H9 (cell line): ENCODE data around the gene TSC22D1. TPM values are rescaled to one million over a fixed set of nuclear protein-coding genes. Genes with fewer than 3 reads are reported as not detected.

Experiments
- DNase-seq: peaks from one replicate; pipeline ENCODE4 v3.0.0-alpha.2; 2017
- H2AFZ ChIP-seq: one replicate; pipeline ENCODE4 v1.6.1; 2013; ENCODE audit warnings: mild to moderate bottlenecking, low read length, control low read depth, moderate library complexity
- H2AK5ac ChIP-seq: 2 replicates; pipeline ENCODE4 v1.6.1; 2013; ENCODE audit warnings: low read length, control low read depth, mixed read lengths; ENCODE audit not compliant: insufficient read length
- H2BK120ac ChIP-seq: one replicate; pipeline ENCODE4 v1.6.1; 2013; ENCODE audit warnings: low read depth, mild to moderate bottlenecking, low read length, control low read depth, inconsistent platforms; ENCODE audit not compliant: poor library complexity, severe bottlenecking
- H2BK12ac ChIP-seq: 2 replicates; pipeline ENCODE4 v1.6.1; 2013; ENCODE audit warnings: low read length, control low read depth, mixed read lengths, low read depth; ENCODE audit not compliant: insufficient read length
- H2BK15ac ChIP-seq: 2 replicates; pipeline ENCODE4 v1.6.1; 2013; ENCODE audit warnings: low read depth, low read length, control low read depth
- H2BK20ac ChIP-seq: one replicate; pipeline ENCODE4 v1.6.1; 2013; ENCODE audit warnings: low read depth, mild to moderate bottlenecking, low read length, control low read depth, inconsistent platforms; ENCODE audit not compliant: poor library complexity, severe bottlenecking
- H2BK5ac ChIP-seq: 2 replicates; pipeline ENCODE4 v1.6.1; 2013; ENCODE audit warnings: low read length, control low read depth, mixed read lengths; ENCODE audit not compliant: insufficient read length
- H3K14ac ChIP-seq: 2 replicates; pipeline ENCODE4 v1.6.1; 2013; ENCODE audit warnings: low read length, control low read depth; ENCODE audit not compliant: insufficient read depth
- H3K18ac ChIP-seq: 2 replicates; pipeline ENCODE4 v1.6.1; 2013; ENCODE audit warnings: low read depth, mild to moderate bottlenecking, mixed read lengths, low read length, control low read depth; ENCODE audit not compliant: insufficient read length
- H3K23ac ChIP-seq: 2 replicates; pipeline ENCODE4 v1.6.1; 2013; ENCODE audit warnings: low read length, control low read depth, mixed read lengths, low read depth; ENCODE audit not compliant: insufficient read length
- H3K23me2 ChIP-seq: 2 replicates; pipeline ENCODE4 v1.6.1; 2013; ENCODE audit warnings: low read depth, mild to moderate bottlenecking, mixed read lengths, low read length, control low read depth; ENCODE audit not compliant: insufficient read length, poor library complexity, severe bottlenecking
- H3K27ac ChIP-seq: 2 replicates; pipeline ENCODE4 v1.5.1; 2013; ENCODE audit warnings: low read length, control low read depth, mixed read lengths, low read depth; ENCODE audit not compliant: insufficient read length
- H3K27me3 ChIP-seq: 2 replicates; pipeline ENCODE4 v1.6.1; 2013; ENCODE audit warnings: low read length, control low read depth, inconsistent platforms; ENCODE audit not compliant: insufficient read depth
- H3K4ac ChIP-seq: 2 replicates; pipeline ENCODE4 v1.6.1; 2013; ENCODE audit warnings: low read depth, mild to moderate bottlenecking, control low read depth, inconsistent platforms, low read length, moderate library complexity
- H3K4me1 ChIP-seq: 2 replicates; pipeline ENCODE4 v1.6.1; 2013; ENCODE audit warnings: low read length, control low read depth, inconsistent platforms; ENCODE audit not compliant: insufficient read depth
- H3K4me2 ChIP-seq: 2 replicates; pipeline ENCODE4 v1.6.1; 2013; ENCODE audit warnings: low read length, control low read depth, mixed read lengths; ENCODE audit not compliant: insufficient read length, insufficient read depth
- H3K56ac ChIP-seq: 2 replicates; pipeline ENCODE4 v1.6.1; 2013; ENCODE audit warnings: low read depth, mild to moderate bottlenecking, mixed read lengths, low read length, control low read depth; ENCODE audit not compliant: insufficient read length
- H3K79me1 ChIP-seq: 2 replicates; pipeline ENCODE4 v1.6.1; 2013; ENCODE audit warnings: low read depth, mild to moderate bottlenecking, moderate library complexity, low read length, control low read depth, inconsistent platforms; ENCODE audit not compliant: insufficient read depth, poor library complexity, severe bottlenecking
- H3K79me2 ChIP-seq: 2 replicates; pipeline ENCODE4 v1.6.1; 2013; ENCODE audit warnings: low read length, control low read depth, inconsistent platforms; ENCODE audit not compliant: insufficient read depth
- H3K9ac ChIP-seq: 2 replicates; pipeline ENCODE4 v1.6.1; 2013; ENCODE audit warnings: low read length, control low read depth, mixed read lengths; ENCODE audit not compliant: insufficient read length; ENCODE audit errors: extremely low read depth
- H3K9me3 ChIP-seq: one replicate; pipeline ENCODE4 v1.6.1; 2013; ENCODE audit warnings: low read depth, low read length, inconsistent platforms; ENCODE audit not compliant: control insufficient read depth
- H3T11ph ChIP-seq: one replicate; pipeline ENCODE4 v1.6.1; 2013; ENCODE audit warnings: mild to moderate bottlenecking, low read length, control low read depth, inconsistent platforms
- H4K20me1 ChIP-seq: one replicate; pipeline ENCODE4 v1.6.1; 2013; ENCODE audit not compliant: control insufficient read depth, insufficient read length, insufficient read depth
- H4K5ac ChIP-seq: 2 replicates; pipeline ENCODE4 v1.6.1; 2013; ENCODE audit warnings: low read depth, mild to moderate bottlenecking, mixed read lengths, low read length, control low read depth; ENCODE audit not compliant: insufficient read length
- H4K8ac ChIP-seq: replicated peaks from 2 replicates; pipeline ENCODE4 v1.6.1; 2013; ENCODE audit warnings: low read length, control low read depth, mixed read lengths, low read depth; ENCODE audit not compliant: insufficient read length
- H4K91ac ChIP-seq: 2 replicates; pipeline ENCODE4 v1.6.1; 2013; ENCODE audit warnings: low read depth, mild to moderate bottlenecking, moderate library complexity, mixed read lengths, low read length, control low read depth; ENCODE audit not compliant: insufficient read length
- H3K27ac Mint-ChIP-seq, 3 experiments: 2 replicates in 2 of 3; 3 replicates in 1 of 3; pipeline ENCODE4 v1.8.0; 2020 to 2021; ENCODE audit warnings: mixed read lengths in 3 of 3, mild to moderate bottlenecking in 1 of 3, moderate library complexity in 1 of 3
- H3K27me3 Mint-ChIP-seq: 2 replicates; pipeline ENCODE4 v1.8.0; 2021; ENCODE audit warnings: low read depth, mild to moderate bottlenecking, moderate library complexity, mixed read lengths
- H3K36me3 Mint-ChIP-seq, 3 experiments: 2 replicates in 2 of 3; 3 replicates in 1 of 3; pipeline ENCODE4 v1.8.0; 2020 to 2021; ENCODE audit warnings: low read depth in 3 of 3, mixed read lengths in 3 of 3; ENCODE audit not compliant: insufficient read depth in 1 of 3
- H3K4me1 Mint-ChIP-seq, 2 experiments: 2 replicates each; pipeline ENCODE4 v1.8.0; 2020; ENCODE audit warnings: mixed read lengths in 2 of 2
- H3K4me3 Mint-ChIP-seq, 2 experiments: 2 replicates in 1 of 2; 3 replicates in 1 of 2; pipeline ENCODE4 v1.8.0; 2020 to 2021; ENCODE audit warnings: mild to moderate bottlenecking in 2 of 2, mixed read lengths in 2 of 2, moderate library complexity in 1 of 2
- H3K9me3 Mint-ChIP-seq, 2 experiments: 2 replicates in 1 of 2; 3 replicates in 1 of 2; pipeline ENCODE4 v1.8.0; 2020; ENCODE audit warnings: mild to moderate bottlenecking in 2 of 2, mixed read lengths in 2 of 2, moderate library complexity in 1 of 2
- CTCF ChIP-seq: fragments of 200-600 bp; sonication (generic); conservative IDR thresholded peaks from 3 replicates; pipeline ENCODE4 v1.8.0; 2021; ENCODE audit warnings: antibody characterized with exemption, mild to moderate bottlenecking
- WGBS: extraction: QIAGEN DNeasy Blood & Tissue Kit; methylation state at CpG from one replicate; pipeline ENCODE4 v1.1.7; 2013; ENCODE audit warnings: missing lambda C conversion rate, low lambda C conversion rate, mixed read lengths; ENCODE audit not compliant: insufficient read length; ENCODE audit errors: extremely low coverage; 5-methylcytosine and 5-hydroxymethylcytosine counted together
- total RNA-seq: library from RNA; stranded (reverse); gene quantifications from 2 replicates; pipeline ENCODE4 v1.2.1, GENCODE V29; 2021

The TSC22D1 gene
- total RNA-seq, 1 experiment from 2014 or later: 76.7 TPM

GRCh38 chr13:44573790-44574465 lies 2.2 kb downstream of the TSC22D1 start:
- Histone ChIP-seq H3K27ac (no peak overlapping the region), H4K5ac (no peak overlapping the region), H3K23me2 (peaks cover 13% of the 10 kb centered on the region), H3T11ph (no peak overlapping the region), H2BK20ac (no peak overlapping the region), H3K4me1 (peaks cover 6% of the 10 kb centered on the region; the same call in 1 of the 2 replicates), H3K14ac (no peak overlapping the region; the same call in 1 of the 2 replicates), H2BK5ac (no peak overlapping the region), H3K56ac (no peak overlapping the region), H2BK12ac (no peak overlapping the region), H3K9me3 (no peaks in the 10 kb centered on the region), H3K18ac (no peak overlapping the region), H2AK5ac (no peak overlapping the region), H3K4me2 (peak overlapping the region; percentile 75), H4K20me1 (no peaks in the 10 kb centered on the region), H3K9ac (no peak overlapping the region), H3K23ac (no peak overlapping the region), H4K8ac (no peak overlapping the region), H3K79me2 (peaks cover 17% of the 10 kb centered on the region; the same call in 1 of the 2 replicates), H3K27me3 (no peaks in the 10 kb centered on the region), H2BK15ac (no peak overlapping the region), H3K79me1 (no peaks in the 10 kb centered on the region), H2BK120ac (no peak overlapping the region), H2AFZ (no peak overlapping the region), H3K4ac (no peak overlapping the region), H4K91ac (no peak overlapping the region)
- Mint-ChIP-seq H3K27ac (peak overlapping the region in 2 of 3 experiments; percentile 33 to 40; a peak in 2 of 7 replicates), H3K4me1 (peaks cover 55 to 57% of the 10 kb centered on the region in 2 experiments), H3K27me3 (no peaks in the 10 kb centered on the region; the same call in 1 of the 2 replicates), H3K9me3 (no peaks in the 10 kb centered on the region; a peak in 1 of 5 replicates), H3K4me3 (peak overlapping the region; percentile 92 to 96), H3K36me3 (peaks cover 20 to 38% (median 36%) of the 10 kb centered on the region in 3 experiments)
- DNase-seq: peak; percentile 55
- WGBS: no CpG with 5 or more reads among the region's 4 CpGs
- TF ChIP-seq CTCF: peak; percentile 54
